Ovary (tissue), 3 donors: ENCODE data around the gene ASCC3.

ENCODE experiments used
- CTCF ChIP-seq, 3 donors: fragments of 450-650 bp in 2 of 3; fragments of 200-600 bp in 1 of 3; IDR thresholded peaks; one replicate each; pipeline versions ENCODE4 v1.5.1 to v1.8.0; 2016 to 2022; ENCODE audit warnings: antibody characterized with exemption in 3 of 3, mild to moderate bottlenecking in 1 of 3
- EP300 ChIP-seq: sonication (generic); formaldehyde crosslinking; IDR thresholded peaks from one replicate; pipeline ENCODE4 v1.6.1; 2017; ENCODE audit warnings: antibody characterized with exemption
- POLR2A ChIP-seq: fragments of 450-650 bp; IDR thresholded peaks from one replicate; pipeline ENCODE4 v1.6.1; 2017; ENCODE audit warnings: antibody characterized with exemption, mild to moderate bottlenecking, moderate library complexity
- donor health status: DM: no; HTN: no; CAD: no.

GRCh38 chr6:100568255-100568654, 312.9 kb downstream of the ASCC3 start:
- TF ChIP-seq CTCF (IDR thresholded peaks at IDR 0.05) (no peak), EP300 (no peak), POLR2A (no peak)
